ENCODE results near the gene PFKL.
"Not testable (repeated sequence)": the region's sequence is repeated elsewhere in the genome, so short reads cannot be mapped to it uniquely, and the experiment has no call there.

The PFKL gene

GRCh38 chr21:44344541-44345183 is 44.8 kb downstream of the PFKL start:
- DNase-seq (ENCODE audit: low read depth) = no peak

GRCh38 chr21:44345495-44345894 is 45.6 kb downstream of the PFKL start:
- DNase-seq (ENCODE audit: low read depth) = no peak

GRCh38 chr21:44347911-44348451 is 48.1 kb downstream of the PFKL start:
- no peak for DNase-seq (ENCODE audit: low read depth)

- no peak for DNase-seq (ENCODE audit: low read depth)
Observed at GRCh38 chr21:44348861-44349260, 49.0 kb downstream of the PFKL start.

GRCh38 chr21:44349416-44349846 is 49.6 kb downstream of the PFKL start:
- DNase-seq (ENCODE audit: low read depth) = no peak

GRCh38 chr21:44349847-44350772 is 50.3 kb downstream of the PFKL start:
- no peak for DNase-seq (ENCODE audit: low read depth)

GRCh38 chr21:44350773-44351481 is 51.1 kb downstream of the PFKL start:
- no peak for DNase-seq (ENCODE audit: low read depth)

- no peak for DNase-seq (ENCODE audit: low read depth)
Observed at GRCh38 chr21:44351535-44352252, 51.8 kb downstream of the PFKL start.

GRCh38 chr21:44352253-44352860 is 52.5 kb downstream of the PFKL start:
- DNase-seq (ENCODE audit: low read depth) = no peak

GRCh38 chr21:44353191-44353970 is 53.5 kb downstream of the PFKL start, which contains the start of gene TRPM2:
TRPM2 (plus strand) TSS chr21:44353621; CDS start chr21:44353701, 80 bp downstream.
- peak; percentile 39 for DNase-seq (ENCODE audit: low read depth)

GRCh38 chr21:44354001-44354405 is 54.1 kb downstream of the PFKL start:
- no peak for DNase-seq (ENCODE audit: low read depth)

GRCh38 chr21:44354775-44355771 is 55.2 kb downstream of the PFKL start:
- DNase-seq (ENCODE audit: low read depth) = no peak

GRCh38 chr21:44356160-44356559 is 56.3 kb downstream of the PFKL start:
- no peak for DNase-seq (ENCODE audit: low read depth)

- no peak for DNase-seq (ENCODE audit: low read depth)
Observed at GRCh38 chr21:44356636-44357035, 56.8 kb downstream of the PFKL start.

- no peak for DNase-seq (ENCODE audit: low read depth)
Observed at GRCh38 chr21:44357064-44357837, 57.4 kb downstream of the PFKL start.

- no peak for DNase-seq (ENCODE audit: low read depth)
Observed at GRCh38 chr21:44359396-44359795, 59.5 kb downstream of the PFKL start.

- no peak for DNase-seq (ENCODE audit: low read depth)
Observed at GRCh38 chr21:44360159-44360558, 60.3 kb downstream of the PFKL start.

GRCh38 chr21:44361903-44362302 is 62.0 kb downstream of the PFKL start:
- DNase-seq (ENCODE audit: low read depth) = not testable (repeated sequence)
